ENCODE results near the gene ERLEC1. TPM values are rescaled to one million over a fixed set of nuclear protein-coding genes. Genes with fewer than 3 reads are reported as not detected.

ERLEC1 gene
- total and polyA plus RNA-seq, 4 donors, result 28.8 to 32.0 (median 30.4) TPM

- Histone ChIP-seq H3K9ac (ENCODE audit: low read depth in 1 of 2, low read length in 2 of 2) (no peak overlapping the region), H3K27me3 (ENCODE audit: control insufficient read depth in 4 of 4, insufficient read depth in 4 of 4, low read length in 3 of 4) (no peaks in the 10 kb centered on the region), H3K36me3 (ENCODE audit: control insufficient read depth in 4 of 4, insufficient read depth in 3 of 4, low read depth in 1 of 4, low read length in 3 of 4) (peaks cover 0 to 4% (median 0%) of the 10 kb centered on the region in 4 donors), H3K9me3 (ENCODE audit: control insufficient read depth in 4 of 4, low read length in 3 of 4) (no peaks in the 10 kb centered on the region), H3K27ac (ENCODE audit: low read depth in 1 of 2, low read length in 2 of 2) (no peak overlapping the region), H3K4me1 (ENCODE audit: control insufficient read depth in 4 of 4, insufficient read depth in 4 of 4, low read length in 3 of 4) (peaks cover 0 to 9% (median 2%) of the 10 kb centered on the region in 4 donors), H3K4me3 (ENCODE audit: low read depth in 1 of 3, low read length in 3 of 3) (no peak overlapping the region)
- TF ChIP-seq HNF4G (IDR thresholded peaks at IDR 0.05) (no peak), EGR1 (IDR thresholded peaks at IDR 0.05; ENCODE audit: low read depth in 2 of 2) (no peak), RAD21 (IDR thresholded peaks at IDR 0.05) (no peak), RXRA (IDR thresholded peaks at IDR 0.05) (no peak), CTCF (IDR thresholded peaks at IDR 0.05; ENCODE audit: low read depth, low read length, missing input control) (no peak), MAX (IDR thresholded peaks at IDR 0.05) (no peak), TAF1 (conservative IDR thresholded peaks at IDR 0.05) (no peak), REST (IDR thresholded peaks at IDR 0.05) (no peak), FOXA1 (IDR thresholded peaks at IDR 0.05) (no peak), HNF4A (conservative IDR thresholded peaks at IDR 0.05) (no peak), SP1 (IDR thresholded peaks at IDR 0.05) (no peak), JUND (IDR thresholded peaks at IDR 0.05) (no peak), NR2F2 (IDR thresholded peaks at IDR 0.05) (no peak), ZBTB33 (IDR thresholded peaks at IDR 0.05) (no peak), FOXA2 (IDR thresholded peaks at IDR 0.05) (no peak), ATF3 (IDR thresholded peaks at IDR 0.05) (no peak), GABPA (IDR thresholded peaks at IDR 0.05 in 1 of 2, conservative IDR thresholded peaks at IDR 0.05 in 1 of 2) (no peak), YY1 (IDR thresholded peaks at IDR 0.05) (no peak)
- 93% methylated on average over 2 of the region's 2 CpGs for WGBS
- no peak for DNase-seq (ENCODE audit: low spot score)
Observed at GRCh38 chr2:53848062-53848461, 61.2 kb downstream of the ERLEC1 start.

Measured in liver (tissue), 9 donors.